ENCODE data around the gene SSRP1.
A peak's percentile ranks its signal among the peaks of the same experiment; 100 is the strongest.
"Not testable (repeated sequence)": the region's sequence is repeated elsewhere in the genome, so short reads cannot be mapped to it uniquely, and the experiment has no call there.

SSRP1 gene

DNA sequence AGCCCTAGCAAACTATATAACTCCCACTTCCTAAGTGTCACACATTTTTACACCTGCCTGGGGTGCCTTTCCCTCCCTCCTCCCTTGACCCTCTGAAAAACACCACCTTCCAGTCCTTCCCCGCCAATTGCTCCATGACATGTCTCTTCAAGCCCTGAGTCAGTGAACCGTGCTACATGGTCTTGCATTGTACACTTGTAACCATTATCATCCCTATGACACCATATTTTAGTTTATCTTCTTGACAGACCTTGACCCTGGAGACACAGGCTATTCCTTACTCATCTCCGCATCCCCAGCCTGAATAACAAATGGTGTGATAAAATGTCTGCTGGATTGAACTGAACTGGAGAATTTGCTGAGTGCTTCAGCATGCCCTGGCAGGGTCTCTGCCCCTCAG is 47.8 kb downstream of the SSRP1 start:
- DNase-seq (ENCODE audit: insufficient read length, low spot score) (no peak), FAIRE-seq (no peak)
- TF ChIP-seq, protein P1, sequence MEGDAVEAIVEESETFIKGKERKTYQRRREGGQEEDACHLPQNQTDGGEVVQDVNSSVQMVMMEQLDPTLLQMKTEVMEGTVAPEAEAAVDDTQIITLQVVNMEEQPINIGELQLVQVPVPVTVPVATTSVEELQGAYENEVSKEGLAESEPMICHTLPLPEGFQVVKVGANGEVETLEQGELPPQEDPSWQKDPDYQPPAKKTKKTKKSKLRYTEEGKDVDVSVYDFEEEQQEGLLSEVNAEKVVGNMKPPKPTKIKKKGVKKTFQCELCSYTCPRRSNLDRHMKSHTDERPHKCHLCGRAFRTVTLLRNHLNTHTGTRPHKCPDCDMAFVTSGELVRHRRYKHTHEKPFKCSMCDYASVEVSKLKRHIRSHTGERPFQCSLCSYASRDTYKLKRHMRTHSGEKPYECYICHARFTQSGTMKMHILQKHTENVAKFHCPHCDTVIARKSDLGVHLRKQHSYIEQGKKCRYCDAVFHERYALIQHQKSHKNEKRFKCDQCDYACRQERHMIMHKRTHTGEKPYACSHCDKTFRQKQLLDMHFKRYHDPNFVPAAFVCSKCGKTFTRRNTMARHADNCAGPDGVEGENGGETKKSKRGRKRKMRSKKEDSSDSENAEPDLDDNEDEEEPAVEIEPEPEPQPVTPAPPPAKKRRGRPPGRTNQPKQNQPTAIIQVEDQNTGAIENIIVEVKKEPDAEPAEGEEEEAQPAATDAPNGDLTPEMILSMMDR (IDR thresholded peaks at IDR 0.05; ENCODE audit: insufficient read depth, missing control alignments) = no peak

- TF ChIP-seq, protein P1 (IDR thresholded peaks at IDR 0.05; ENCODE audit: insufficient read depth, missing control alignments) = no peak
- no peak for FAIRE-seq
These were observed 52.3 kb downstream of the SSRP1 start for GRCh38 chr11:57283231-57283990.

GRCh38 chr11:57281546-57281945 is 54.1 kb downstream of the SSRP1 start:
- DNase-seq (ENCODE audit: insufficient read length, low spot score); FAIRE-seq: not testable (repeated sequence)

More at GRCh38 chr11:57283231-57283990, 52.3 kb downstream of the SSRP1 start:
- DNase-seq (ENCODE audit: insufficient read length, low spot score) = no peak

DNA sequence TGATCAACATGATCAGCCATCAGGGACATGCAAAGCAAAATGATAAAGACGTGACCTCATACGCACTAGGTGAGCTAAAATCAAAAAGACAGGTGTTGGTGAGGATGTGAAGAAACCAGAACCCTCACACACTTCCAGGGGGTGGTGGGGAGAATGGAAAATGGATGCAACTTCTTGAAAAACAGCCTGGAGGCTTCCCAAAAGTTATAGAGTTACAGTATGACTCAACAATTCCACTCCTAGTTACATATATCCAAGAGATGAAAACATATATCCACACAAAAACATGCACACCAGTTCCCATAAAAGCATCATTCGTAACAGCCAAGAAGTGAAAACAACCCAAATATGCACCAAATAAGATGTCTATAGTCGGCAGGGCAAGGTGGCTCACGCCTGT is 56.6 kb downstream of the SSRP1 start:
- FAIRE-seq (no peak), DNase-seq (ENCODE audit: insufficient read length, low spot score) (no peak)
- TF ChIP-seq, protein P1 (IDR thresholded peaks at IDR 0.05; ENCODE audit: insufficient read depth, missing control alignments) = no peak

- TF ChIP-seq, protein P1 (IDR thresholded peaks at IDR 0.05; ENCODE audit: insufficient read depth, missing control alignments) = no peak
- DNase-seq (ENCODE audit: insufficient read length, low spot score) (no peak), FAIRE-seq (no peak)
These were observed 57.0 kb downstream of the SSRP1 start for GRCh38 chr11:57278721-57279095.

- TF ChIP-seq, protein P1 (IDR thresholded peaks at IDR 0.05; ENCODE audit: insufficient read depth, missing control alignments) = peak; percentile 92
- DNase-seq (ENCODE audit: insufficient read length, low spot score) (no peak), FAIRE-seq (no peak)
These were observed 57.6 kb downstream of the SSRP1 start for GRCh38 chr11:57277845-57278720.

- TF ChIP-seq, protein P1 (IDR thresholded peaks at IDR 0.05; ENCODE audit: insufficient read depth, missing control alignments) = no peak
- FAIRE-seq = no peak
These were observed 58.6 kb downstream of the SSRP1 start for GRCh38 chr11:57276971-57277675.

More at GRCh38 chr11:57276971-57277675, 58.6 kb downstream of the SSRP1 start:
- no peak for DNase-seq (ENCODE audit: insufficient read length, low spot score)

All from D721Med (cell line).